A549 (cell line): ENCODE data around the gene PTPRN2. TPM values are rescaled to one million over a fixed set of nuclear protein-coding genes. Genes with fewer than 3 reads are reported as not detected.

ENCODE experiments used
- ATAC-seq, 2 experiments: fragments of 200-7000 bp in 1 of 2; fragments of >200 bp in 1 of 2; cut with Nextera tagmentation in 1 of 2; cut with Tn5 transposase in 1 of 2; 3 replicates each; pipeline versions ENCODE4 v1.8.0 to v1.9.1; 2018 to 2020; ENCODE audit warnings: mild to moderate bottlenecking in 1 of 2, moderate library complexity in 1 of 2
- CTCF ChIA-PET: fragments of 300-600 bp; sonication (Branson Sonifier 250); formaldehyde crosslinking; extraction: SDS; loops from one replicate; lab custom pipeline; 2021; ENCODE audit warnings: antibody characterized with exemption, inconsistent platforms; lab: Yijun Ruan, JAX
- POLR2A ChIA-PET: fragments of 350-600 bp; formaldehyde crosslinking; extraction: SDS; loops from one replicate; lab custom pipeline; 2021; ENCODE audit warnings: antibody characterized with exemption, inconsistent platforms; lab: Yijun Ruan, JAX
- DNase-seq, 2 experiments: peaks; one replicate each; pipeline versions ENCODE4 v3.0.0 to v3.0.0-alpha.2; 2011 to 2016; ENCODE audit warnings: low read depth in 1 of 2, low spot score in 1 of 2
- FAIRE-seq: peaks from 2 replicates; lab custom pipeline; 2011; peaks lifted over from hg19 to GRCh38; lab: Jason Lieb, UNC
- H3K27ac ChIP-seq, 2 experiments: fragments of >200 bp; sonication (Bioruptor Twin); formaldehyde crosslinking; 3 replicates each; pipeline ENCODE4 v1.5.1; 2016 to 2017
- H3K4me1 ChIP-seq: fragments of >200 bp; sonication (Bioruptor Twin); formaldehyde crosslinking; 3 replicates; pipeline ENCODE4 v1.6.1; 2016
- H3K4me2 ChIP-seq: fragments of >200 bp; sonication (Bioruptor Twin); formaldehyde crosslinking; 3 replicates; pipeline ENCODE4 v1.6.1; 2016
- H3K4me3 ChIP-seq: fragments of >200 bp; sonication (Bioruptor Twin); formaldehyde crosslinking; 3 replicates; pipeline ENCODE4 v1.5.1; 2016
- H3K9me3 ChIP-seq: fragments of >200 bp; sonication (Bioruptor Twin); formaldehyde crosslinking; 3 replicates; pipeline ENCODE4 v1.6.1; 2016
- BHLHE40 ChIP-seq: IDR thresholded peaks from 2 replicates; pipeline ENCODE4 v1.6.1; 2012; ENCODE audit warnings: low read depth, low read length, inconsistent platforms
- CBX2 ChIP-seq: fragments of 200-600 bp; sonication (generic); IDR thresholded peaks from 2 replicates; pipeline ENCODE4 v1.6.1; 2016; ENCODE audit warnings: low read depth, mild to moderate bottlenecking, borderline replicate concordance
- CHD2 ChIP-seq: fragments of 150-350 bp; IDR thresholded peaks from 2 replicates; pipeline ENCODE4 v1.6.1; 2014; ENCODE audit warnings: low read length; ENCODE audit not compliant: partially characterized antibody
- EHMT2 ChIP-seq: fragments of 200-600 bp; sonication (generic); IDR thresholded peaks from 2 replicates; pipeline ENCODE4 v1.6.1; 2016; ENCODE audit warnings: antibody characterized with exemption, low read depth, mild to moderate bottlenecking, moderate library complexity
- ESRRA ChIP-seq: fragments of 150-350 bp; IDR thresholded peaks from 2 replicates; pipeline ENCODE4 v1.6.1; 2014; ENCODE audit warnings: mild to moderate bottlenecking, low read length, borderline replicate concordance
- HDAC2 ChIP-seq: fragments of 200-600 bp; sonication (generic); IDR thresholded peaks from 2 replicates; pipeline ENCODE4 v1.6.1; 2016
- HEYL ChIP-seq: fragments of 250-450 bp; sonication (Bioruptor Pico); IDR thresholded peaks from 2 replicates; pipeline ENCODE4 v1.8.0; 2021; ENCODE audit warnings: mild to moderate bottlenecking, moderate library complexity
- MAZ ChIP-seq: fragments of 150-350 bp; IDR thresholded peaks from 2 replicates; pipeline ENCODE4 v1.6.1; 2014; ENCODE audit warnings: antibody characterized with exemption, low read depth, low read length, borderline replicate concordance
- NPAS2 ChIP-seq: fragments of 250-450 bp; sonication (Bioruptor Pico); IDR thresholded peaks from 2 replicates; pipeline ENCODE4 v1.8.0; 2022; ENCODE audit warnings: mild to moderate bottlenecking, moderate library complexity, borderline replicate concordance
- PHF8 ChIP-seq: fragments of 200-600 bp; sonication (generic); IDR thresholded peaks from 2 replicates; pipeline ENCODE4 v1.6.1; 2016; ENCODE audit warnings: low read depth, mild to moderate bottlenecking, antibody characterized with exemption, moderate library complexity, borderline replicate concordance
- RAD21 ChIP-seq, 2 experiments: fragments of >200 bp in 1 of 2; sonication (Bioruptor Twin) in 1 of 2; formaldehyde crosslinking in 1 of 2; IDR thresholded peaks in 1 of 2; conservative IDR thresholded peaks in 1 of 2; 2 replicates in 1 of 2; 3 replicates in 1 of 2; pipeline ENCODE4 v1.6.1; 2012 to 2018; ENCODE audit warnings: inconsistent platforms in 1 of 2
- RCOR1 ChIP-seq: fragments of 150-350 bp; IDR thresholded peaks from 2 replicates; pipeline ENCODE4 v1.6.1; 2014; ENCODE audit warnings: antibody characterized with exemption, low read length, low read depth
- SMC3 ChIP-seq: fragments of >200 bp; sonication (Bioruptor Twin); formaldehyde crosslinking; IDR thresholded peaks from 3 replicates; pipeline ENCODE4 v1.6.1; 2018; ENCODE audit warnings: inconsistent platforms
- ZNF302 ChIP-seq: fragments of 250-450 bp; sonication (Bioruptor Pico); IDR thresholded peaks from 2 replicates; pipeline ENCODE4 v1.9.0; 2021; ENCODE audit warnings: inconsistent platforms, mild to moderate bottlenecking, moderate library complexity
- WGBS: methylation state at CpG from one replicate; pipeline ENCODE4 v1.1.6; 2017; ENCODE audit errors: missing lambda C conversion rate; 5-methylcytosine and 5-hydroxymethylcytosine counted together
- polyA plus RNA-seq, 4 experiments: library from polyadenylated mRNA; depleted of rRNA in 3 of 4; stranded (reverse); fragments of >200 nt; fragmentation: RNase III in 1 of 4; extraction: RNeasy Plus Mini Kit Qiagen cat#74134 plus additional on column Dnase treatment in 1 of 4; gene quantifications; 2 replicates in 3 of 4; 3 replicates in 1 of 4; pipeline ENCODE4 v1.2.3, GENCODE V29; 2011 to 2017
- TF ChIP-seq, protein P1 (sequence below): fragments of 200-600 bp; sonication (generic); IDR thresholded peaks from 2 replicates; pipeline ENCODE4 v1.6.1; 2016; ENCODE audit warnings: antibody characterized with exemption, mild to moderate bottlenecking, moderate library complexity
- TF ChIP-seq, protein P2 (sequence below): fragments of 250-450 bp; sonication (Bioruptor Pico); IDR thresholded peaks from 2 replicates; pipeline ENCODE4 v1.5.0; 2020; ENCODE audit warnings: low read depth, mild to moderate bottlenecking, moderate library complexity
- TF ChIP-seq, protein P3 (sequence below): IDR thresholded peaks from 2 replicates; pipeline ENCODE4 v1.6.1; 2012

PTPRN2 gene
- polyA plus RNA-seq, 2 of the 4 experiments (the other 2 are of a cell fraction): 0.41 to 1.2 TPM

DNA sequence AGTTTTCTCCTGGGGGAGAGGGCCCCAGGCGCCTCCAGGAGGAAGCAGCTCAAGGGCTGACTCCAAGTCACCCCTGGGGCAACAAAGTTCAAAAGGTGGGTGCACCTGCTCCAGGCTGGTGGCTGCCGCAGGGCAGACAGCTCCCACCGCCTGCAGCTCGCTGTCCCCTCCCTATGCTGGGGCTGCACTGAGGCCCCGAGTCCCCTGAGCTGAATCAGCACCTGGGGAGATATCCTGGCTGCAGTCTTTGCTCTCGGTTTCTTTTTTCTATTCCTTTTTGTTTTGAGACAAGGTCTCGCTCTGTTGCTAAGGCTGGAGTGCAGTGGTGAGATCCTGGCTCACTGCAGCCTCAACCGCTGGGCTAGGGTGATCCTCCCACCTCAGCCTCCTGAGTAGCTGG is 1067.4 kb downstream of the PTPRN2 start:
- DNase-seq: no peak
- no peaks in the 10 kb centered on the region for H3K4me1 ChIP-seq
- CTCF ChIA-PET: no interaction called here
- H3K27ac ChIP-seq: no peak overlapping the region
- no peak overlapping the region for H3K4me2 ChIP-seq
- WGBS: 74% methylated on average over 8 of the region's 8 CpGs
- no peaks in the 10 kb centered on the region for H3K9me3 ChIP-seq
- TF ChIP-seq PHF8: no peak
- TF ChIP-seq HDAC2: no peak
- no peak for TF ChIP-seq RAD21 (conservative IDR thresholded peaks at IDR 0.05 in 1 of 2, IDR thresholded peaks at IDR 0.05 in 1 of 2)
- TF ChIP-seq NPAS2 (CRISPR knock-in tag): no peak
- no peak for TF ChIP-seq ZNF302 (CRISPR knock-in tag)
- TF ChIP-seq, all 56 proteins: peak for 0
- no peak overlapping the region for H3K4me3 ChIP-seq
- FAIRE-seq: no peak
- POLR2A ChIA-PET: no interaction called here
- no peak for ATAC-seq

DNA sequence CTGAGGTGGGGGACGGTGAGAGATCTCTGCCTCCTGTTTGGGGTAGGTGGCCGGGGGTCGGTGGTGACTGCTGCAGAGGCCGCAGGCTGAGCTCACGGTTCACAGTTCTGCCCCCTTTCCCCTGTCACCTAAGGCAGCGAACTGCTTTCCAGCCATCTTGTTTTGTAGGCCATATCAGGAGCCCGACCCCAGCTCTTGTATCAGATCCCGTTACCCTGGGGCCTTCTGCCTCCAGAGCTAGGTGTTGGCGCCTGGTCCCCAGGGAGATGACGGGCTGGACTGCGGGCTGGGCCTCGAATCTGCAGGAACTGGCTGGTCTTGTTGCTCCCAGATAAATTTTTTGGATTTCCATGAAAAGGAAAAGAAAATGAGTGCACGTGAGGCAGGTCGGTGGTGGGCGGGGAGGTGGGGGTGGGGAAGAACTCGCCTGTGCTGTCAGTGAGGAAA is 1067.8 kb downstream of the PTPRN2 start:
- no peaks in the 10 kb centered on the region for H3K4me1 ChIP-seq
- no peaks in the 10 kb centered on the region for H3K9me3 ChIP-seq
- H3K4me2 ChIP-seq: no peak overlapping the region
- ATAC-seq: no peak
- FAIRE-seq: no peak
- no peak for TF ChIP-seq EHMT2
- no peak for TF ChIP-seq HEYL (CRISPR knock-in tag)
- no peak for TF ChIP-seq ESRRA
- no peak for TF ChIP-seq BHLHE40
- no peak for TF ChIP-seq SMC3
- TF ChIP-seq CBX2: no peak
- 78% methylated on average over 14 of the region's 16 CpGs for WGBS
- no peak for DNase-seq
- H3K4me3 ChIP-seq: no peak overlapping the region
- H3K27ac ChIP-seq: no peak overlapping the region
- ChIA-PET POLR2A (no interaction called here), CTCF (no interaction called here)

DNA sequence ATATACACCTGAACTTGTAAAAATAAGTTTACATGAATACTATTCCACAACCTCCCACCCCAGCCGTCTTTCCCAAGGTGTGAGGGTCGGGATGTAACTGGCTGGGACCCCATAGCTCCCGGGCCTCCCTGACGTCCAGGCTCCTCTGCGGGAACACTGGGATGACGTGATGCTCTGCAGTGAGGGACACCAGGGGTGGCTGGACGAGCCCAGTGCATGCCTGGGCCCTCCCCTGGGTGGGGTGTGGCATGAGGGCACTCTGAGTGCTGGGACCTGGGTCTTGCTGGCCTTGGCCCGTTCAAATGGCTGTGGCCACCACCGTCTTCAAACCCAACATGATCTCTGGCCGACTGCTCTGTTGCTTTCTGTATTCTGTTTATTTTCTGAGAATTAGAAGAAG is 1068.4 kb downstream of the PTPRN2 start:
- no peak for FAIRE-seq

More for the DNA sequence above, 1068.4 kb downstream of the PTPRN2 start:
- TF ChIP-seq, protein P1, sequence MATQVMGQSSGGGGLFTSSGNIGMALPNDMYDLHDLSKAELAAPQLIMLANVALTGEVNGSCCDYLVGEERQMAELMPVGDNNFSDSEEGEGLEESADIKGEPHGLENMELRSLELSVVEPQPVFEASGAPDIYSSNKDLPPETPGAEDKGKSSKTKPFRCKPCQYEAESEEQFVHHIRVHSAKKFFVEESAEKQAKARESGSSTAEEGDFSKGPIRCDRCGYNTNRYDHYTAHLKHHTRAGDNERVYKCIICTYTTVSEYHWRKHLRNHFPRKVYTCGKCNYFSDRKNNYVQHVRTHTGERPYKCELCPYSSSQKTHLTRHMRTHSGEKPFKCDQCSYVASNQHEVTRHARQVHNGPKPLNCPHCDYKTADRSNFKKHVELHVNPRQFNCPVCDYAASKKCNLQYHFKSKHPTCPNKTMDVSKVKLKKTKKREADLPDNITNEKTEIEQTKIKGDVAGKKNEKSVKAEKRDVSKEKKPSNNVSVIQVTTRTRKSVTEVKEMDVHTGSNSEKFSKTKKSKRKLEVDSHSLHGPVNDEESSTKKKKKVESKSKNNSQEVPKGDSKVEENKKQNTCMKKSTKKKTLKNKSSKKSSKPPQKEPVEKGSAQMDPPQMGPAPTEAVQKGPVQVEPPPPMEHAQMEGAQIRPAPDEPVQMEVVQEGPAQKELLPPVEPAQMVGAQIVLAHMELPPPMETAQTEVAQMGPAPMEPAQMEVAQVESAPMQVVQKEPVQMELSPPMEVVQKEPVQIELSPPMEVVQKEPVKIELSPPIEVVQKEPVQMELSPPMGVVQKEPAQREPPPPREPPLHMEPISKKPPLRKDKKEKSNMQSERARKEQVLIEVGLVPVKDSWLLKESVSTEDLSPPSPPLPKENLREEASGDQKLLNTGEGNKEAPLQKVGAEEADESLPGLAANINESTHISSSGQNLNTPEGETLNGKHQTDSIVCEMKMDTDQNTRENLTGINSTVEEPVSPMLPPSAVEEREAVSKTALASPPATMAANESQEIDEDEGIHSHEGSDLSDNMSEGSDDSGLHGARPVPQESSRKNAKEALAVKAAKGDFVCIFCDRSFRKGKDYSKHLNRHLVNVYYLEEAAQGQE: no peak
- TF ChIP-seq NPAS2 (CRISPR knock-in tag) (no peak), MAZ (no peak), HEYL (CRISPR knock-in tag) (no peak), CHD2 (no peak), RCOR1 (no peak)
- TF ChIP-seq, protein P2, sequence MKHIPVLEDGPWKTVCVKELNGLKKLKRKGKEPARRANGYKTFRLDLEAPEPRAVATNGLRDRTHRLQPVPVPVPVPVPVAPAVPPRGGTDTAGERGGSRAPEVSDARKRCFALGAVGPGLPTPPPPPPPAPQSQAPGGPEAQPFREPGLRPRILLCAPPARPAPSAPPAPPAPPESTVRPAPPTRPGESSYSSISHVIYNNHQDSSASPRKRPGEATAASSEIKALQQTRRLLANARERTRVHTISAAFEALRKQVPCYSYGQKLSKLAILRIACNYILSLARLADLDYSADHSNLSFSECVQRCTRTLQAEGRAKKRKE: no peak
- TF ChIP-seq, protein P3, sequence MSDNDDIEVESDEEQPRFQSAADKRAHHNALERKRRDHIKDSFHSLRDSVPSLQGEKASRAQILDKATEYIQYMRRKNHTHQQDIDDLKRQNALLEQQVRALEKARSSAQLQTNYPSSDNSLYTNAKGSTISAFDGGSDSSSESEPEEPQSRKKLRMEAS: no peak
- ChIA-PET POLR2A (no interaction called here), CTCF (no interaction called here)
- WGBS: 51% methylated on average over 10 of the region's 10 CpGs
- Histone ChIP-seq H3K4me2 (no peak overlapping the region), H3K4me1 (no peaks in the 10 kb centered on the region), H3K4me3 (no peak overlapping the region), H3K27ac (no peak overlapping the region), H3K9me3 (no peaks in the 10 kb centered on the region)
- DNase-seq (no peak), ATAC-seq (no peak)
